GM18508 (cell line): ENCODE results near the gene MLLT1.

Source experiments
- ATAC-seq: cut with Tn5 transposase; IDR thresholded peaks from one replicate; pipeline ENCODE4 v1.9.1; 2021; ENCODE audit warnings: moderate number of reproducible peaks; ENCODE audit not compliant: insufficient read depth, unreplicated experiment

Gene MLLT1

GRCh38 chr19:6224308-6224675 is 55.5 kb downstream of the MLLT1 start:
- ATAC-seq, result no peak

GRCh38 chr19:6223461-6224307 is 56.1 kb downstream of the MLLT1 start:
- no peak for ATAC-seq

- ATAC-seq, result no peak
Measured at GRCh38 chr19:6222884-6223283, 56.9 kb downstream of the MLLT1 start.

- no peak for ATAC-seq
Measured at GRCh38 chr19:6221878-6222746, 57.7 kb downstream of the MLLT1 start.

GRCh38 chr19:6221220-6221877 is 58.4 kb downstream of the MLLT1 start:
- no peak for ATAC-seq

GRCh38 chr19:6220385-6221191 is 59.2 kb downstream of the MLLT1 start:
- ATAC-seq, result no peak

- ATAC-seq, result no peak
Measured at GRCh38 chr19:6219586-6220290, 60.0 kb downstream of the MLLT1 start.

GRCh38 chr19:6219147-6219525 is 60.6 kb downstream of the MLLT1 start:
- ATAC-seq, result no peak

GRCh38 chr19:6218491-6219146 is 61.2 kb downstream of the MLLT1 start:
- no peak for ATAC-seq

- no peak for ATAC-seq
Measured at GRCh38 chr19:6217752-6218334, 61.9 kb downstream of the MLLT1 start.

- no peak for ATAC-seq
Measured at GRCh38 chr19:6216996-6217751, 62.6 kb downstream of the MLLT1 start.

- ATAC-seq, result no peak
Measured at GRCh38 chr19:6216236-6216995, 63.4 kb downstream of the MLLT1 start.

GRCh38 chr19:6215701-6216235 is 64.0 kb downstream of the MLLT1 start:
- ATAC-seq, result no peak

- ATAC-seq, result no peak
Measured at GRCh38 chr19:6214881-6215541, 64.8 kb downstream of the MLLT1 start.

GRCh38 chr19:6213696-6214641 is 65.8 kb downstream of the MLLT1 start:
- no peak for ATAC-seq

GRCh38 chr19:6213266-6213595 is 66.5 kb downstream of the MLLT1 start:
- no peak for ATAC-seq
